ENCODE measurements around the gene TULP1. TPM values are rescaled to one million over a fixed set of nuclear protein-coding genes. Genes with fewer than 3 reads are reported as not detected.
A peak's percentile ranks its signal among the peaks of the same experiment; 100 is the strongest.

The TULP1 gene
- total RNA-seq, 4 donors from 2014 or later, result not detected

- WGBS, 2 donors, result 81 to 86% methylated on average over 9 of the region's 9 CpGs
- H3K27ac ChIP-seq, result no peak overlapping the region
Observed at GRCh38 chr6:35454391-35455110, 58.1 kb downstream of the TULP1 start.

GRCh38 chr6:35453236-35453635 is 59.5 kb downstream of the TULP1 start:
- intact Hi-C loops (cut with DNase I), result no loop called here
- Histone ChIP-seq H3K4me1 (peaks cover 11 to 19% of the 10 kb centered on the region in 2 donors), H3K4me3 (replicated peaks in 1 of 3) (no peak overlapping the region), H3K9me3 (no peaks in the 10 kb centered on the region), H3K27ac (no peak overlapping the region), H3K36me3 (no peaks in the 10 kb centered on the region), H3K27me3 (no peaks in the 10 kb centered on the region)
- DNase-seq, result no peak
- TF ChIP-seq CTCF (IDR thresholded peaks at IDR 0.05), result no peak
- no peak for TF ChIP-seq POLR2A (IDR thresholded peaks at IDR 0.05)
- 50 to 53% methylated on average over 3 of the region's 3 CpGs for whole genome bisulfite sequencing, 2 donors

More at GRCh38 chr6:35454391-35455110, 58.1 kb downstream of the TULP1 start:
- no peaks in the 10 kb centered on the region for H3K27me3 ChIP-seq
- intact Hi-C loops (cut with DNase I), result no loop called here
- H3K4me3 ChIP-seq (replicated peaks in 1 of 3), result no peak overlapping the region
- TF ChIP-seq CTCF (IDR thresholded peaks at IDR 0.05) (no peak), POLR2A (IDR thresholded peaks at IDR 0.05) (no peak)
- no peaks in the 10 kb centered on the region for H3K36me3 ChIP-seq
- peak in 1 of 2 donors; percentile 12 for DNase-seq
- H3K9me3 ChIP-seq, result no peaks in the 10 kb centered on the region
- peaks cover 11 to 19% of the 10 kb centered on the region in 2 donors for H3K4me1 ChIP-seq

- Histone ChIP-seq H3K4me1 (peaks cover 11 to 19% of the 10 kb centered on the region in 2 donors), H3K9me3 (no peaks in the 10 kb centered on the region), H3K27me3 (no peaks in the 10 kb centered on the region), H3K36me3 (no peaks in the 10 kb centered on the region), H3K27ac (peak within 1 kb of the TSS in 2 of 3 donors; percentile 51 to 69), H3K4me3 (replicated peaks in 1 of 3) (peak within 1 kb of the TSS; percentile 3 to 60 (median 57))
- WGBS, 2 donors, result 4 to 10% methylated on average over 15 to 31 of the region's 87 CpGs
- peak; percentile 92 to 94 for DNase-seq
- intact Hi-C loops (cut with DNase I), result no loop called here
- TF ChIP-seq POLR2A (IDR thresholded peaks at IDR 0.05) (peak in 1 of 2 donors; percentile 68), CTCF (IDR thresholded peaks at IDR 0.05) (no peak)
Observed at GRCh38 chr6:35452183-35453090, 60.3 kb downstream of the TULP1 start, which contains the start of gene FANCE. FANCE (plus strand) TSS chr6:35452338; CDS start chr6:35452546, 208 bp downstream.

GRCh38 chr6:35451354-35452182 is 61.1 kb downstream of the TULP1 start:
- H3K9me3 ChIP-seq, result no peaks in the 10 kb centered on the region
- H3K4me1 ChIP-seq, result peaks cover 11 to 19% of the 10 kb centered on the region in 2 donors
- peak overlapping the region in 1 of 3 donors; percentile 21 for H3K27ac ChIP-seq
- intact Hi-C loops (cut with DNase I), result loop anchor here (2.0 kb wide), 1 partner anchor 109 kb away; the partner anchor contains the start of gene PPARD
- DNase-seq, result peak in 1 of 2 donors; percentile 20
- H3K36me3 ChIP-seq, result no peaks in the 10 kb centered on the region
- H3K27me3 ChIP-seq, result no peaks in the 10 kb centered on the region
- WGBS, 2 donors, result 15 to 24% methylated on average over 18 to 20 of the region's 20 CpGs
- TF ChIP-seq CTCF (IDR thresholded peaks at IDR 0.05) (no peak), POLR2A (IDR thresholded peaks at IDR 0.05) (no peak)
- peak overlapping the region in 1 of 3 donors; percentile 57 for H3K4me3 ChIP-seq (replicated peaks in 1 of 3)
